ENCODE measurements around the gene SIPA1L2.
A peak's percentile ranks its signal among the peaks of the same experiment; 100 is the strongest.

SIPA1L2 gene

DNA sequence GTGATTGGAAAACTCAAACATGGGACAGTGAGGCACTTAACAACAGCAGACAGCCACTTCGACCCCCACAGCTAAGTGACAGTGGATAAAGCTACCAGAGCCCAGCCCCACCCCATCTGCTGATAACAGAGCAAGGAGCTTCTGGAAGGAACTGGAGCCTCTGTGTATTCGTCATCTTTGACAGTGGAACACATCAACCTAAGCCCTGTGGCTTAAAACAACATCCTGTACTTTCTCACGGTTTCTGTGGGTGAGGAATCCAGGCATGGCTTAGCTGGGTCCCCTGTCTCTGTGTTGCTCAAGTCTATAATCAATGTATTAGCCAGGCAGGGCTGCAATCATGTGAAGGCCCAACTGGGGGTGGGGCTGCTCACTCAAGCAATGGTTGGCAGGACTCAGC lies 18.4 kb upstream of the SIPA1L2 start:
- no peak for DNase-seq (ENCODE audit: low spot score)

DNA sequence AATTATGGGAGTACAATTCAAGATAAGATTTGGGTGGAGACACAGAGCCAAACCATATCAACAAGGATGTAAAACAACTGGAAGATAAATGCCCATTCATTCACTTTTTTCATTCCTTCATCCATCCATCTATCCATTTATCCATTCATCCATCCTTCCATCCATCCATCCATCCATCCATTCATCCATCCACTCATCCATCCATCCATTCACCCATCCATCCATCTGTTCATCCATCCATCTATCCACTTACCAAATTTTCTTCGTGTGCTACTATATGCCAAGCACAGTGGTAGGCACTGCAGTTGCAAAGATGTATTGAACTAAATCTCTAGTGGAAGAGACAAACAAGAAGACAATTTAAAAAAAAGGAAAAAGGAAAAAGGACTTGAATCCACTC lies 14.3 kb upstream of the SIPA1L2 start:
- no peak for DNase-seq (ENCODE audit: low spot score)

DNA sequence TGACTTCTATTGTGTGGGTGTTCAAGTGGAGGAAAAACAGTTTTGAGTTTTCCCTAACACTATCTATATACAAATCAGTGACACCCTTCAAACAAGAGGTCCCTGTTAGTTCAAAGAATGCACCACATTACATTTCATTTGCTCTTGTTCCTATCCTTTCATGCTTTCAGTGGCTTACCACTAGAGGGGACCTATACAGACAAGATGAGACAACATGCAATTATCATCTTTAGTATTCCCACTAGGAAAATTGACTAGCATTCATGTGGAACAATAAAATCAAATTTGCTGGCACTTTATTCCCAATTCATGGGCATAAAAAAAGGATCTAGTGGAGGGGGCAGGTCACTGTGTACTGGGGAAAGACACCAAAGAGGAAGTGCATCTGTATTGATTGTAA lies 13.3 kb upstream of the SIPA1L2 start:
- DNase-seq (ENCODE audit: low spot score) = no peak

DNA sequence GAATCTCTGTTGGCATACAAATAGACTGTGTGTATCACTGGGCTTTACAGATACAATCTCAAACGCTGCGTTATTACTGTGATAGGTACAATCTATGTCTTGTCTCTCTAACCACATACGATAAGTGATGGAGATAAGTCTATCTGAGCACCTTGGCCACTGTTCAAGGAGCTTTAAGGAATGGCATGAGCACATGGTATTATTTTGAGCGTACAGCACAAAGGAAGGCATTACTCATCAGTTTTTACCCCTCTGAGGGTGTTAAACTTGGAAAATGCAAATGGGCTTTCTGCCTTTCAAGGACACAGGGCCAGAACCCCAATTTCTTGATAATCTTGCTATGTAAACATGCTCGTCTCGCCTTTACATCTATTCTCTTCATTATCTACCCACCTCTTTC lies 11.6 kb upstream of the SIPA1L2 start:
- no peak for DNase-seq (ENCODE audit: low spot score)

DNA sequence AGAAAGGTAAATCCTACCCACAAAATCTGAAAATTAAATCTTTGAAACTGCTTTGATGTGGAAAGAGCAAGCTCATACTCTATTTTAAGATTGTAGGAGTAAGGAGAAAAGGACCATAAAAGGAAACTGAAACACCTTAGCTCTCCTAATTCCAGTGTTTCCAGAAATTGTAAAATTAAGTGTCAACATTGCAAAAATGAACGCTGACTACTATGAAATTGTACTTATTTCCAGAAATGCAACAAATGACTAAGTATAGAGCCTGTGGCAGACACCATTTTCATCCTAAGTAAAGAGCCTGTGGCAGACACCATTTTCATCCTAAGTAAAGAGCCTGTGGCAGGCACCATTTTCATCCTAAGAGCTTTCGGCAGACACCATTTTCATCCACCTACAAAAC lies 6.9 kb upstream of the SIPA1L2 start:
- DNase-seq (ENCODE audit: low spot score) = no peak

DNA sequence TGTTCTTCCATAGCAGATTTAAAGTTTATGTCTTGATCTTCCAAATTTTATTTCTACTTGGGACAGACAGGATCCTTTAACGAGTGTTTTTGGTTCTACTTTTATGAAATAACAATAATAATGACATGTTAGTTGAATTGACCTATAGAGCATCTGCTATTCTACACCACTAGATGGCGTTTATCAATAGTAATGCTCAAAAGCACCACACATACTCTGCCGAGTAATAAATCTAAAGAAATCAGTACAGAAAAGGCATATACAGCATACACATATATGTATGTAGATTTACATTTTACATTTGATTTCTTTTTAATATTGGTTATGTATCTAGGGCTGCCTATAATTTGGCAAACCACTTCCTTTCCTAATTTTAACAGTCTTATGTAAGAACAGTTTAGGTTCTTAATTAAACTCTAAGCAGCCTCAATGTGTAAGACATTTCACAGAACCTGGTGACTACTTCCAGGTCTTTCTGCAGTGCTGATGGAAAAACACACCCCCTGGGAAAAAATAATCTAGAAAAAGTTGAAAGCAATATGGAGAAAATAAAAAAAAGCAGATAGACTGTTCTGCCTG lies 5.9 kb upstream of the SIPA1L2 start:
- peak; percentile 8 for DNase-seq (ENCODE audit: low spot score)

DNA sequence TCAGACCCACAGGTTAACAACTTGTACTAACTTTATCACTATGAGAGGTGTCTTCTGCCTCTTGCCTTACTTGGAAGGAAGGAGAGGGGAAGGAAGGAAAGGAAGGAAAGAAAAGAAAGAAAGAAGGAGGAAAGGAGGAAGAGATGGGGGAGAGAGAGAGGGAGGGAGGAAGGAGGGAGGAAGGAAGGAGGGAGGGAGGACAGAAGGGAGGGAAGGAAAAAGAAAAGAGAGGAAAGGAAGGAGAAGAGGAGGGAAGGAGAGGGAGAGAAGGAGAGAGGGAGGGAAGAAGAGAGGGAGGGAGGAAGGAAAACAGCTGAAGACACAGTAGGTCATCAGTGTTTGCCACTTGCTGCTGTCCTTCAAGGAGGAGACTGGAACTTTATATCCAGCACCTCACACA lies 5.3 kb upstream of the SIPA1L2 start:
- DNase-seq (ENCODE audit: low spot score) = no peak

DNA sequence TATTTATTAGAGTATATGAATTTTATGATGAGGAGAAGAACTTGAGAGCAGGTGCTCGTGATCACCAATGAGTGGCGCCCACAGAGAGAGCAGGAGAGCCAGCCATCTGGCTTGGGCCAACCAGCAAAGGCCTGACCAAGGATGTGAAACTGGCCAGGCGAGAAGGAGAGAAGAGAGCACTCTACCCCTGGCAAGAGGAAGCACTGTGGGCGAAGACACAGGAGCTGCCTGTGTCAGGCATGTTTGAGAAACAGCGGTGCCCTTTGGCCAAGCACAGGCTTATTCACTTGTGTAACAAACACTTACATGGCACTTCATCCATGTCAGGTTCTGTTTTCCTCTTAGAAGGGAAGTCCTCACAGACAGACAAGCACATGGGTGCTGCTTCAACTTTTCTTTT lies 4.2 kb upstream of the SIPA1L2 start:
- no peak for DNase-seq (ENCODE audit: low spot score)

DNA sequence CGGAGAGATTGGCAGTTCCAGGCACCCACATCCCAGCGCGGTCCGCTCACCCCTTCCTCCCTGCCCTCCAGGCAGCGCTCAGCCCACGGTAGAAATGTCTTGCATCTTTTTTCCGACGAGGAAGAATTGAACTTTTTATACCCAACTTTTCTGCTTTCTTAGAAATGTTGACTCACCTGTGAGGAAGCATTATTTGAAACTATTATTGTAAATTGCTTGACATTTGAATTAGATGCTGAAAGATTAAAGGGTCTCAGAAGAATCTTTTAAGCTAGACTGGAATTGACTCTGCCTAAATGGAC lies 912 bp upstream of the SIPA1L2 start:
- DNase-seq (ENCODE audit: low spot score) = no peak

DNA sequence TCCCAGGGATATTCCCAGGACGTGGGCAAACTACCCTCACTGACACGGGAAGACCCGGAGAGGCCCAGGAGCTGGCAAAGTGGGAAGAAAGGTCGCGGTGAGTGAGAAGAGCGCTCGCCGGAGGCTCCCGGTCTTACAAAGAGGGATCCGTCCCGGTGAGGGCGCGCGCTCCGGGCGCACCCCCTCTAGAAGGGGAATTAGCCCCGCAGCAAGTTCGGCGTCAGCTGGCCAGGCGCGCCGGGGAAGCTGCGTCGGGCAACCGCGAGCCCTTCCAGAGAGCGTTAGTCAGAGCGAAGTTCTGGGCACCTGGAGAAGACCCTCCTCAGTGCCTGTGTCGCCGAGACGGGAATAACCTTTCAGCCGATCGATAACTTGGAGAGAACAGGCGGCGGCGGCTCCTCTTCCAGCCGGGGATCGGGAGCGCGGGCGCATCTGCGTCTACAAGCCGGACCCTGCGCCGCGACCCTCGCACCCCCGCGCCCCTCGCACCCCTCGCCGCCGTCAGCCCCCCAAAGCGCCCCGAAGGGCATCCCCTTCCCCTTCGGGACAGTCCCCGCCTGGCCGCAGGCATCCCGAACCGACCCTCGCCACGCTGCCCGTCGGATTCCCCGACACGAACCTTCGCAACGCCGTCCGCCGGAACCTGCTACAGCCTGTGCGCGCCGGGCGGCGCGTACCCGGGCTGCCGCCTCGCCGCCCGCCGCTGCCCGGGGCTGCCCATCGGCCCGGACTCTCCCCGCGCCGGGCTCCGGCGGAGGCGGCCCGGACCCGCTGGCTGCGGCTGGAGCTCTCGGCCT lies 485 bp downstream of the SIPA1L2 start:
- DNase-seq (ENCODE audit: low spot score) = no peak

DNA sequence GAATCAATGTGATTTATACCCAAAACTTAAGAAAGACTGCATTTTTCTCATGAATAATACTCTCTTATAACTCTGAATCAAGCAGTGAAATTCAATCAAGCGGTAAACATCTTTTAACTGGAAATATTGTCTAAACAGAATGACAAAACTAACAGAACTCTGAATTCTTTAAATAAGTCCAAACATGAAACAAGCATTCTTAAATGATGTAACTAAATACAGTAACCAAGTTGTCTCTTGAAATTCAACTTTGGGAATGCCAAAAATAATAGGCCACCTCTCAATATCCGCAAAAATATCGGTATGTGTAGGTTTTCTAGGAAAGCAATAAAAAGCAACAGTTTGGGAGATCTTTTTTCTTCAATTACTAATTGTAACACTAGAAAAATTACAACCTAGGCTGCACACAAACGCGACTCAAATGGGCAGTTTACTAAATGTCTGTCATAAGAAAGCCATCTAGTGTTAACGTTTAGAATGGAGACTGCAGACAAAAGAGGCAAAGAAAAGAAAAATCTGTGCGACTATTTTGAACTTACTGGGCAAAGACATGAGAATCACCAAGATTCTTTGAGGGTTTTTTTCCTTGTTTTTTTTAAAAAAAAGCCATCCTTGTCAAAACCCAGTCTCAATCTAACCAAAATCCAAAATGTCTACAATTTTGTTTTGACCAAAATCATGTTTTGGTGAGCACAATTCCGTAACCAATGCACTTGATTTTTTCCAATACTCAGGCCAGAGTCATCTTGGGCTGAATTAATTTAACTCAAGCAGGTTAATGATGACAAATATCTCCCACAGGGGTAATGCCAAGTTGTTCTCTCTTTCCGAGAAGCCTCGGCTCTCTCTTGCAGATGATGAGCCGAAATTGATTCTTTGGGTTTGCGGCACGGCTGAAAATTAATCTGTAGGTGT lies 1.3 kb downstream of the SIPA1L2 start:
- DNase-seq (ENCODE audit: low spot score) = no peak

DNA sequence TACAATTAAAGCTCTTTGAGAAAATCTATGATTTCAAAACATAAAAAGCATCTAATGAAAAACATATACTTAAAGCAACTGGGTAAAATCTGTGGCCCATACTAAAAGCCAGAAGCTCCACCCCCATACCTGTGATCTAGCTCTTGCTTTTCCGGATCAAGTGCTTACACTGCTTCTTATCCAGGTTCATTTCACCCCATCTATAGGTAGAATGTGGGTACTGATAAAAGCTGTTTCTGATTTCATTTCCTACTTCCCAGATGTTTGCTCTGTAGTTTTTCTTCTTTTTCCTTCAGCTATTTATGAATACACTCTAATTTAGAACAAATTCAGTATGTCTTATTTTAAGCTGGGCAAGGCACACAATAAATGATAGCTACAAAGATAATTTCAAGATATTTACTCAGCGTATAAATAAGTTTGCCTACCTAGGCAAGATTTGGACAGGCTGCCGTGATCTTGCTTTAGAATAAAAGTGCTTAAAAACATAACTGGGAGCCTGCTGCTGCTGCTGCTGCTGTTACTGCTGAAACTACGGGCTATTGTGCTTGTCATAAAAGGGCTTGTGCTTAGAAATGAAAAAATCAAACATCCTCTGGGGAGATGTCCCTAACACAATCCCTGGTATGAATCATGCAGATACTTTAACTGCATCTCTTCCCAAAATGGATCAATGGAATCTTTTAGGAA lies 2.1 kb downstream of the SIPA1L2 start:
- DNase-seq (ENCODE audit: low spot score) = no peak

DNA sequence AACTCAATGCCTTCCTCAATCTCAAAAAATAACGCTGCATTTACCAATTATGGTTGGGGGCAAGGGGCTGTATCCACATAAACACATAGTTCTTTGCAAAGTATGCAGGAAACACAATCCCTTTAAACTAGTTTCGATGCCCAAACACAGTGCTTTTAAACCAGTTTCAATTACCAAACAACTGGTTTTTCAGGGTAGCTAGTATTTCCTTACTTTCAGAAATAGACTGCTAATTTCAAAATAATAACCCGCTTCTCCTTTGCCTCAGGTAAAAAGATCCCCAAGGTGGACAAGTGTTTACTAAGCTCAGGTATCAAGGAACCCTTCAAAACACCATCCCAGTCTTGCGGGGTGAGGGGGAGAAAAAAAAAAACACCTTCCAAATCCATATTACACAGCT lies 2.8 kb downstream of the SIPA1L2 start:
- DNase-seq (ENCODE audit: low spot score) = no peak

DNA sequence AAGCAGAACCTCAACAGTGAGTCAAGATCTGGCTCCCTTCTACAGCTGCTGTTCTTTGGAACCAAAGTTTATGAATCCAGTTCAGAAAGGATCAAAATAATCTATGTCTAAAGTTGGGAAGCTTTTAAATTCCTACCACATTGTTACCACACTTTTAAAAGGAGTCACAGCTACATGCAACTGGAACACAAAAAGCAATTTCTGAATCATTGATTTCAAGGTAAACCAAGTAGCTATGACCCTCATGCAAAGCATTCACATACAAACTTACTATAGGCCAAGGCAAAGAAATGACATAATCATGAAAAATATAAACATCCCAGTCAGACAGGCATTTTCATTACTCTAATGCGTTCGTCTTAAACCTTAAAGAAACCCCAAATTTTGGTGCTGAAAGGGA lies 3.5 kb downstream of the SIPA1L2 start:
- DNase-seq (ENCODE audit: low spot score) = no peak

DNA sequence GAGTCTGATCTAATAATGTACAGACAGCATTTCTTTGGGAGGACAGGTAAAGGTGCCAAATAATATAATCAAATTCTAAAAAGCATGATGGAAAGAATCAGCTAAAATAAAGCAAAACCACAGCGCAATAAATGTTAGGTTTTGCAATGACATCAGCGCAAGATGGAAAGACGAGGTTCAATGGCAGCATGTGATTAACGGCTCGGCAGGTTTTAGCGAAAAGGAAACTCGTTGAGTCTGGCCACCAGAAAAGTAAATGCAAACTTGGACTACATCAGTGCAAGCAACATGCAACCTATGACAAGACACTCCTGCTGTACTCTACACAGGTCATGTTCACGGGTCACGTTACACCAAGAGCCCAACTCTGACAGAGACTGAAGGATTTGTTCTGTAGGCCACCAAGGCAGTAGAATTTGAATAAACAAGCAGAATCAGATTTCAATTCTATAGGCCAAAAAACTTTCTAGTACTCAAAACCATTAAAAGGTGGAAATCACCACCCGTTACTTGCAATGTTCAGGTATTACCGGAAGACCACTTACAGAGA lies 4.5 kb downstream of the SIPA1L2 start:
- DNase-seq (ENCODE audit: low spot score) = no peak

DNA sequence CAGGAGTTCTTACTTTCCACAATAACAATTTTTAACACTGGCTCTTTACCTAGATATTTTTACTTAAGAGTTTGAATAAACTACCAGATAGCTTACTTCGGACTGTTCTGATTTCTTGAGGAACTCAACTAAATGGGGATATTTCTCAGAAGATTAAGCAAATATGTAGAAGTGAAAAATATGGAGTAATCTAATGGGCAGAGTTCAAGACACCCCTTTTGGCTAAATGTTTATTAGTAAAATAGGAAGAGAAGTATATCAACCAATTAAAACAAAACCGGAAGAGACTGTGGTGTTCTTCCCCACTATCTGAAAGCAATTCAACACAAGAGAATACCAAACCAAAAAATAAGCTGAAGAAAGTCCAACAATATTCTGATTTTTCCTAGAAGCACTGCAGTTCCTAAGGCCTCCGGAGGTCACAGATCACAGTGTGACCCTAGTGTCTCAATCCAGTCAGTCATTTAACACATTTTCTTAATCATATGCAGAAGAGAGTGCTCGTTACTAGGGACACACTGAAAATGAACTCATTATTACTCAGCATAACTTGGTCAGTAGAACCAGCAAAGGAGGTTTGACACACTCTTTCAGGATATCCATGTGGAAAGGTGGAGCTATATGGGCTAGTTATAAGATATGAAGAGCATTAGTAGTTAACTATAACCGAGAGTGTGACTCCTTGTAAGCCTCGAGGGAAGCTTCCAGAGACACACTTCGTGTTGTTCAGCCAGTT lies 5.2 kb downstream of the SIPA1L2 start:
- DNase-seq (ENCODE audit: low spot score) = no peak

DNA sequence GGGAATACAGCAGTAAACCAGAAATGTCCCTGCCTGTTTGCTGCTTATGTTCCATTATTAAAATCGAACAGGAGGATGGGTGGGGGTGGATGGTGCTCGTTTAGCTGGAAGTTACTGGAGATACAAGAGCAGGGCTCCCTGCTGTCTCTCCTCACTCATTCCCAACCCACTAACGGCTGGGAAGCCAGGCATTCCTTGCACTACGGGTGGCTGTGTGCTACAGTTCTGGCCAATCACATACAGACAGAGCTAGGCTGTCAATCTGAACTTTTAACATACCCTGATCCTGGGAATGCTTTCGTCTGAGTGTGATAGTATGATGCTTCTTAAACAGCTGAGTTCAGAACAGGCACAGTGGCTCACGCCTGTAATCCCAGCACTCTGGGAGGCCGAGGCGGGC lies 7.0 kb downstream of the SIPA1L2 start:
- DNase-seq (ENCODE audit: low spot score) = no peak

DNA sequence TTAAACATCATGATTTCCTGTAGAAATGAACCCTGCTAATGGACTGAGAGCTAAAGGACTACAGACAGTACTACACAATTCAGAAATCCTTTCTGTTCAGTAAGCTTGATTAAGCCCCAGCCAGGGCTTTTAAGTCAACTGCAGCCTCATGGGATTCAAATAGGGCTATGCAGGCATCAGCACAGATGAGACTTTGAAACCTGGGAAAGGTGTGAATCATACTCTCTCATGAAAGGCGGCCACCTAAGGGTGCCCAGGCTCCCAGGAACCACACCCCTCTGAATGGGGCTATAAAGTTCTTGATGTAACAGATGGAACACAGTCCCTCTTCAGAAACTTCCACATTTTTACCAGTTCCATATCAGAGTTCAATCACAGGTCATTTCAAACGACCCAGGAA lies 7.6 kb downstream of the SIPA1L2 start:
- DNase-seq (ENCODE audit: low spot score) = no peak

DNA sequence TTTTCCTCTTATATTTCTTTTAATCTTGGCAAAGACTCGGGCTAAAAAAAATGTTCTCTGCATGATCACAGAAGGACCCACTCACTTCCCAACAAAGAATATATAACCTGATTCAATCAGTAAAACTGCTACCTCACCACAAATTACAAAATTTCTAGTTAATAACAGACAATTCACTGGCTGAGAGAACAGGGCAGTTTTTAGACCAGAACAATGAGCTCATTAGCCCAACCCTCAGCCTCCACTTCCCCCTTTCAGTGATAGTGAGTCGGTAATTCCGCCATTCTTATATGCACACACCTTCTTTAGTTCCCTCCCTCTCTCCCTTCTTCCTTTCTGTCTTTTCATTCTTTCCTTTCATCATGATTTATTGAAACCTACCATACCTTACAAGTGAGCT lies 8.9 kb downstream of the SIPA1L2 start:
- no peak for DNase-seq (ENCODE audit: low spot score)

DNA sequence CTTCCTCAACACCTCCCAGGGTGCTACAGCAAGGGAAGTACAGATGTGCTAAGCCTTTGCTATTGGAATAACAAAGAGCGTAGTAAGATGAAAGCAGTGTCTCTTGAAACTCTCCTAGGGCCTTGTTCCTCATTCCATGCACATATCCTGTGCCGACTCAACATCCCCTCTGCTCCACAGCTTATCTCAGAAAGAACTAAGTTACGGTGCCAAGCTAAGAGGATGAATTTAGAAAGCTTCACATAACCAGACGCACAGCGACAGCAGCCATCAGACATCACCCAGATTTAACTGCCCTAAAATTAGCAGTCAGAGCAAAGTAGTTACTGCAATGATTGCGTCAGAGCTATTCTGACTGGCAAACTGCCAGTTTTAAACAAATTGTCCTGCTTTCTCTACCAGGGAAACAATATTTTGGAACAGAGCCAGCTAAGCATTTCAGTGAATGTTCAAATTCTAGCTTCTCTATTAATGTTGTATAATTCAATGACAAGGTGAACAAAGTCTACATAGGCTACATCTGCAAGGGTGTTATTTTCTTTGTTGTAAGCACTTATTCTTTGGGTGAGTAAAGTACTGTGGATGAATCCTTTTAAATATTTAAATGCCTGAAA lies 9.5 kb downstream of the SIPA1L2 start:
- DNase-seq (ENCODE audit: low spot score) = no peak

DNA sequence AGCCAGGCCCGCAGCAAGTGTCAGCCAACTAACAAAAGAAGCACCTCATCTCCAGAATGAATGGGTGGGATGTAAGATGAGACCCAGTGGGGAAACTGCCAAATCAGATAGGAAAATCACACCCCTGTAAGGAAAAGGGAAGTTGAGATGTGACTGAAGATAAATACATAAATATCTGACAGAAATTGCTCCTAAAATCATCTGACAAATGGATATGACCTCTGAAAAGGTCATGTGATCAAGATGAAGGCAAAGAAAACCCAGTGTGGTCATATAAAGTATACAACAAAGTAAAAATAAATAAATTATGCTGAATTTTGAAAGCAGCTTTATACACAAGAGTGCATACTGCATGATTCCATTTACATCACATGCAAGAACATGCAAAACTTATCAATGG lies 12.7 kb downstream of the SIPA1L2 start:
- no peak for DNase-seq (ENCODE audit: low spot score)
